ENCODE measurements around the gene MTHFS.
"Not testable (repeated sequence)": the region's sequence is repeated elsewhere in the genome, so short reads cannot be mapped to it uniquely, and the experiment has no call there.

The MTHFS gene

GRCh38 chr15:79896634-79897379 lies at the start of gene MTHFS:
TSS of gene MTHFS (minus strand) at chr15:79897014. CDS start at chr15:79896988, 26 bp downstream.
- Histone ChIP-seq H3K27me3 (ENCODE audit: control insufficient read depth, insufficient read depth, low read length) (no peaks in the 10 kb centered on the region), H3K36me3 (ENCODE audit: control insufficient read depth, insufficient read depth, low read length) (no peaks in the 10 kb centered on the region), H3K9me3 (ENCODE audit: control insufficient read depth, insufficient read depth, low read length) (no peaks in the 10 kb centered on the region), H3K4me3 (ENCODE audit: low read depth, low read length) (peak within 1 kb of the TSS; percentile 85), H3K4me1 (ENCODE audit: control insufficient read depth, insufficient read depth, low read length) (peaks cover 4% of the 10 kb centered on the region), H3K9ac (ENCODE audit: low read depth, low read length) (peak within 1 kb of the TSS; percentile 99)

GRCh38 chr15:79944622-79945021 lies 47.8 kb upstream of the MTHFS start:
- no peaks in the 10 kb centered on the region for H3K27me3 ChIP-seq (ENCODE audit: control insufficient read depth, insufficient read depth, low read length)
- no peaks in the 10 kb centered on the region for H3K4me1 ChIP-seq (ENCODE audit: control insufficient read depth, insufficient read depth, low read length)
- H3K9ac ChIP-seq (ENCODE audit: low read depth, low read length), result no peak overlapping the region
- H3K9me3 ChIP-seq (ENCODE audit: control insufficient read depth, insufficient read depth, low read length), result no peaks in the 10 kb centered on the region
- no peak overlapping the region for H3K4me3 ChIP-seq (ENCODE audit: low read depth, low read length)
- H3K36me3 ChIP-seq (ENCODE audit: control insufficient read depth, insufficient read depth, low read length), result no peaks in the 10 kb centered on the region

- Histone ChIP-seq H3K36me3 (ENCODE audit: control insufficient read depth, insufficient read depth, low read length) (no peaks in the 10 kb centered on the region), H3K9me3 (ENCODE audit: control insufficient read depth, insufficient read depth, low read length) (no peaks in the 10 kb centered on the region), H3K4me1 (ENCODE audit: control insufficient read depth, insufficient read depth, low read length) (no peaks in the 10 kb centered on the region), H3K9ac (ENCODE audit: low read depth, low read length) (no peak overlapping the region), H3K4me3 (ENCODE audit: low read depth, low read length) (no peak overlapping the region), H3K27me3 (ENCODE audit: control insufficient read depth, insufficient read depth, low read length) (no peaks in the 10 kb centered on the region)
These were observed 47.0 kb upstream of the MTHFS start for GRCh38 chr15:79943820-79944219.

GRCh38 chr15:79942741-79943481 lies 46.1 kb upstream of the MTHFS start:
- H3K4me1 ChIP-seq (ENCODE audit: control insufficient read depth, insufficient read depth, low read length), result no peaks in the 10 kb centered on the region
- no peaks in the 10 kb centered on the region for H3K27me3 ChIP-seq (ENCODE audit: control insufficient read depth, insufficient read depth, low read length)
- H3K9ac ChIP-seq (ENCODE audit: low read depth, low read length), result no peak overlapping the region
- no peaks in the 10 kb centered on the region for H3K36me3 ChIP-seq (ENCODE audit: control insufficient read depth, insufficient read depth, low read length)
- no peaks in the 10 kb centered on the region for H3K9me3 ChIP-seq (ENCODE audit: control insufficient read depth, insufficient read depth, low read length)
- no peak overlapping the region for H3K4me3 ChIP-seq (ENCODE audit: low read depth, low read length)

GRCh38 chr15:79939399-79939798 lies 42.6 kb upstream of the MTHFS start:
- no peaks in the 10 kb centered on the region for H3K27me3 ChIP-seq (ENCODE audit: control insufficient read depth, insufficient read depth, low read length)
- no peak overlapping the region for H3K4me3 ChIP-seq (ENCODE audit: low read depth, low read length)
- no peaks in the 10 kb centered on the region for H3K9me3 ChIP-seq (ENCODE audit: control insufficient read depth, insufficient read depth, low read length)
- no peaks in the 10 kb centered on the region for H3K36me3 ChIP-seq (ENCODE audit: control insufficient read depth, insufficient read depth, low read length)
- no peak overlapping the region for H3K9ac ChIP-seq (ENCODE audit: low read depth, low read length)
- no peaks in the 10 kb centered on the region for H3K4me1 ChIP-seq (ENCODE audit: control insufficient read depth, insufficient read depth, low read length)

GRCh38 chr15:79938143-79938542 lies 41.3 kb upstream of the MTHFS start:
- H3K4me3 ChIP-seq (ENCODE audit: low read depth, low read length), result no peak overlapping the region
- H3K4me1 ChIP-seq (ENCODE audit: control insufficient read depth, insufficient read depth, low read length), result no peaks in the 10 kb centered on the region
- no peaks in the 10 kb centered on the region for H3K9me3 ChIP-seq (ENCODE audit: control insufficient read depth, insufficient read depth, low read length)
- H3K9ac ChIP-seq (ENCODE audit: low read depth, low read length), result no peak overlapping the region
- no peaks in the 10 kb centered on the region for H3K36me3 ChIP-seq (ENCODE audit: control insufficient read depth, insufficient read depth, low read length)
- H3K27me3 ChIP-seq (ENCODE audit: control insufficient read depth, insufficient read depth, low read length), result no peaks in the 10 kb centered on the region

GRCh38 chr15:79935556-79936201 lies 38.9 kb upstream of the MTHFS start:
- not testable (repeated sequence) for H3K9me3 ChIP-seq (ENCODE audit: control insufficient read depth, insufficient read depth, low read length); H3K4me3 ChIP-seq (ENCODE audit: low read depth, low read length); H3K27me3 ChIP-seq (ENCODE audit: control insufficient read depth, insufficient read depth, low read length); H3K4me1 ChIP-seq (ENCODE audit: control insufficient read depth, insufficient read depth, low read length); H3K9ac ChIP-seq (ENCODE audit: low read depth, low read length); H3K36me3 ChIP-seq (ENCODE audit: control insufficient read depth, insufficient read depth, low read length)

GRCh38 chr15:79933231-79933630 lies 36.4 kb upstream of the MTHFS start:
- no peaks in the 10 kb centered on the region for H3K4me1 ChIP-seq (ENCODE audit: control insufficient read depth, insufficient read depth, low read length)
- no peak overlapping the region for H3K9ac ChIP-seq (ENCODE audit: low read depth, low read length)
- no peak overlapping the region for H3K4me3 ChIP-seq (ENCODE audit: low read depth, low read length)
- no peaks in the 10 kb centered on the region for H3K36me3 ChIP-seq (ENCODE audit: control insufficient read depth, insufficient read depth, low read length)
- no peaks in the 10 kb centered on the region for H3K9me3 ChIP-seq (ENCODE audit: control insufficient read depth, insufficient read depth, low read length)
- H3K27me3 ChIP-seq (ENCODE audit: control insufficient read depth, insufficient read depth, low read length), result no peaks in the 10 kb centered on the region

- no peak overlapping the region for H3K9ac ChIP-seq (ENCODE audit: low read depth, low read length)
- no peaks in the 10 kb centered on the region for H3K4me1 ChIP-seq (ENCODE audit: control insufficient read depth, insufficient read depth, low read length)
- no peaks in the 10 kb centered on the region for H3K36me3 ChIP-seq (ENCODE audit: control insufficient read depth, insufficient read depth, low read length)
- H3K9me3 ChIP-seq (ENCODE audit: control insufficient read depth, insufficient read depth, low read length), result no peaks in the 10 kb centered on the region
- no peaks in the 10 kb centered on the region for H3K27me3 ChIP-seq (ENCODE audit: control insufficient read depth, insufficient read depth, low read length)
- no peak overlapping the region for H3K4me3 ChIP-seq (ENCODE audit: low read depth, low read length)
These were observed 35.6 kb upstream of the MTHFS start for GRCh38 chr15:79932447-79932846.

GRCh38 chr15:79930516-79930915 lies 33.7 kb upstream of the MTHFS start:
- Histone ChIP-seq H3K27me3 (ENCODE audit: control insufficient read depth, insufficient read depth, low read length) (no peaks in the 10 kb centered on the region), H3K9ac (ENCODE audit: low read depth, low read length) (no peak overlapping the region), H3K9me3 (ENCODE audit: control insufficient read depth, insufficient read depth, low read length) (no peaks in the 10 kb centered on the region), H3K4me1 (ENCODE audit: control insufficient read depth, insufficient read depth, low read length) (no peaks in the 10 kb centered on the region), H3K36me3 (ENCODE audit: control insufficient read depth, insufficient read depth, low read length) (no peaks in the 10 kb centered on the region), H3K4me3 (ENCODE audit: low read depth, low read length) (no peak overlapping the region)

GRCh38 chr15:79929412-79929811 lies 32.6 kb upstream of the MTHFS start:
- no peaks in the 10 kb centered on the region for H3K36me3 ChIP-seq (ENCODE audit: control insufficient read depth, insufficient read depth, low read length)
- no peaks in the 10 kb centered on the region for H3K27me3 ChIP-seq (ENCODE audit: control insufficient read depth, insufficient read depth, low read length)
- no peak overlapping the region for H3K4me3 ChIP-seq (ENCODE audit: low read depth, low read length)
- H3K9ac ChIP-seq (ENCODE audit: low read depth, low read length), result no peak overlapping the region
- no peaks in the 10 kb centered on the region for H3K9me3 ChIP-seq (ENCODE audit: control insufficient read depth, insufficient read depth, low read length)
- no peaks in the 10 kb centered on the region for H3K4me1 ChIP-seq (ENCODE audit: control insufficient read depth, insufficient read depth, low read length)

- H3K4me3 ChIP-seq (ENCODE audit: low read depth, low read length); H3K36me3 ChIP-seq (ENCODE audit: control insufficient read depth, insufficient read depth, low read length); H3K27me3 ChIP-seq (ENCODE audit: control insufficient read depth, insufficient read depth, low read length); H3K4me1 ChIP-seq (ENCODE audit: control insufficient read depth, insufficient read depth, low read length); H3K9me3 ChIP-seq (ENCODE audit: control insufficient read depth, insufficient read depth, low read length); H3K9ac ChIP-seq (ENCODE audit: low read depth, low read length): not testable (repeated sequence)
These were observed 29.3 kb upstream of the MTHFS start for GRCh38 chr15:79926116-79926515.
